Common myeloid progenitor, CD34-positive (primary cell): ENCODE data around the gene FOLR2.
A peak's percentile ranks its signal among the peaks of the same experiment; 100 is the strongest.

Experiments
- CTCF ChIA-PET: fragments of 350-600 bp; sonication (Branson Sonifier 250); formaldehyde crosslinking; loops from one replicate; lab custom pipeline; 2021; ENCODE audit warnings: antibody characterized with exemption; lab: Charles Lee
- POLR2A ChIA-PET: fragments of 350-600 bp; sonication (Branson Sonifier 250); formaldehyde crosslinking; loops from one replicate; lab custom pipeline; 2021; ENCODE audit warnings: antibody characterized with exemption; lab: Charles Lee
- DNase-seq, 3 donors: peaks; one replicate each; pipeline versions ENCODE4 v3.0.0 to v3.0.0-alpha.2; 2013
- H3K27ac ChIP-seq, 2 experiments: 1 replicate in 1 of 2; 2 replicates in 1 of 2; pipeline ENCODE4 v1.7.0; 2013; ENCODE audit warnings: inconsistent platforms in 2 of 2, low read length in 2 of 2, mild to moderate bottlenecking in 2 of 2, low read depth in 1 of 2, moderate library complexity in 1 of 2; ENCODE audit not compliant: severe bottlenecking in 2 of 2, insufficient read depth in 1 of 2, poor library complexity in 1 of 2
- H3K27me3 ChIP-seq, 5 experiments: replicated peaks in 2 of 5; 1 replicate in 3 of 5; 2 replicates in 2 of 5; pipeline versions ENCODE4 v1.6.1 to v1.7.0; 2013; ENCODE audit warnings: low read length in 4 of 5, mild to moderate bottlenecking in 2 of 5, moderate library complexity in 2 of 5, inconsistent platforms in 1 of 5; ENCODE audit not compliant: insufficient read depth in 5 of 5, control insufficient read depth in 4 of 5
- H3K36me3 ChIP-seq, 4 experiments: 1 replicate in 2 of 4; 2 replicates in 2 of 4; pipeline versions ENCODE4 v1.6.1 to v1.7.0; 2013; ENCODE audit warnings: low read length in 3 of 4, control low read depth in 1 of 4, mild to moderate bottlenecking in 1 of 4; ENCODE audit not compliant: control insufficient read depth in 4 of 4, insufficient read depth in 4 of 4
- H3K4me1 ChIP-seq, 4 experiments: 1 replicate in 3 of 4; 2 replicates in 1 of 4; pipeline versions ENCODE4 v1.6.1 to v1.7.1; 2013; ENCODE audit warnings: low read length in 3 of 4, mild to moderate bottlenecking in 3 of 4, control low read depth in 1 of 4, inconsistent platforms in 1 of 4, moderate library complexity in 1 of 4; ENCODE audit not compliant: control insufficient read depth in 4 of 4, insufficient read depth in 4 of 4; ENCODE audit errors: control extremely low read depth in 1 of 4
- H3K4me3 ChIP-seq, 7 experiments: 1 replicate in 4 of 7; 2 replicates in 3 of 7; pipeline versions ENCODE4 v1.5.1 to v1.7.0; 2013; ENCODE audit warnings: mild to moderate bottlenecking in 7 of 7, low read length in 6 of 7, moderate library complexity in 6 of 7, inconsistent platforms in 2 of 7, low read depth in 2 of 7, control low read depth in 1 of 7; ENCODE audit not compliant: insufficient read depth in 4 of 7, control insufficient read depth in 1 of 7; ENCODE audit errors: extremely low read depth in 1 of 7
- H3K9me3 ChIP-seq, 5 experiments: 1 replicate in 4 of 5; 2 replicates in 1 of 5; pipeline versions ENCODE4 v1.6.1 to v1.7.1; 2013; ENCODE audit warnings: low read length in 4 of 5, mild to moderate bottlenecking in 2 of 5, inconsistent platforms in 1 of 5, low read depth in 1 of 5, moderate library complexity in 1 of 5; ENCODE audit not compliant: control insufficient read depth in 4 of 5, insufficient read depth in 2 of 5; ENCODE audit errors: control extremely low read depth in 1 of 5
- WGBS: methylation state at CpG from one replicate; pipeline ENCODE4 v1.1.5; 2013; ENCODE audit not compliant: insufficient coverage; 5-methylcytosine and 5-hydroxymethylcytosine counted together

The FOLR2 gene

DNA sequence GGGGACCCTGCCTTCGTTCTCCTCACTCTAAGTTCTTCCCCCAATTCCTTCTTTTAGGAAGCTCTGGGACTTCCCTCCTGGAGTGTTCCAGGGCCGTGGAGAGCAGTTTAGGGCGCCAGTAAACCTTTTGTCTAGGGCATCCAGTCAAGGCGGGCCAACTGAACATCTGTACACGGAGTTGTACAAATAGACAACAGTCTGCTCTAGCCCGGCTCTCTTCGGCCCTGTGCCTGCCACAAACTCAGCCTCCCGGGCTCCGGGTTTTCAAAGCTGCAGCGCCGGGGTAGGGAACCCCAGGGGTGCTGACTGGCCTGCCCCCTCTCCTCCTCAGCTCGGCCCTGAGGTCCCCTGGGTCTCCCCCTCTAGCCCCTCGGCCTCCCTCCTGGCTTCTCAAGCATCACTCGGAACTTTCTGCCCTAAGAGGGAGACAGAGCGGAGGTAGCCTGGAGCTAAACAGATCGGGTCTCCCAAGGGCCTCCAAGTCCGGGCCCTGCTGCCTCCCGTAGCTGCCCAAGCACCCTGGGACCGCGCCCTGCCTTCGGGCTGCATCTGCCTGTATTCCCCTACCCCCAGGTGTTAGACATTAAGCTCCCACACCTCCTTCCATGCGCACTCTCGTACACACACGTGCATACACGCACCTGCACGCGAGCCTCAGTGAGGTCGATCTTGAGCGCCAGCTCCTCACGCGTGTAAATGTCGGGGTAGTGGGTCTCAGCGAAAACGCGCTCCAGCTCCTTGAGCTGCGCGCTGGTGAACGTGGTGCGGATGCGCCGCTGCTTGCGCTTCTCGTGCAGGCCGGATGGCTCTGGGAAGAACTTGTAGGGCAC lies 24.1 kb downstream of the FOLR2 start:
- Histone ChIP-seq H3K4me1 (peaks cover 0 to 30% (median 19%) of the 10 kb centered on the region in 4 experiments), H3K36me3 (peaks cover 0 to 28% (median 19%) of the 10 kb centered on the region in 4 experiments), H3K9me3 (peaks cover 0 to 6% (median 0%) of the 10 kb centered on the region in 5 experiments), H3K27me3 (peaks cover 0 to 78% (median 39%) of the 10 kb centered on the region in 5 experiments), H3K27ac (no peak overlapping the region), H3K4me3 (peak overlapping the region in 4 of 7 experiments; percentile 23 to 50 (median 42))
- WGBS: 2% methylated on average over 30 of the region's 44 CpGs
- ChIA-PET POLR2A (no interaction called here), CTCF (interaction anchor here (0.9 to 1.7 kb wide), 6 partner anchors 8 to 190 kb away, joined by 3 to 6 read pairs (median 4); no protein-coding TSS in a partner anchor)
- DNase-seq: peak in 2 of 3 donors; percentile 31 to 37

DNA sequence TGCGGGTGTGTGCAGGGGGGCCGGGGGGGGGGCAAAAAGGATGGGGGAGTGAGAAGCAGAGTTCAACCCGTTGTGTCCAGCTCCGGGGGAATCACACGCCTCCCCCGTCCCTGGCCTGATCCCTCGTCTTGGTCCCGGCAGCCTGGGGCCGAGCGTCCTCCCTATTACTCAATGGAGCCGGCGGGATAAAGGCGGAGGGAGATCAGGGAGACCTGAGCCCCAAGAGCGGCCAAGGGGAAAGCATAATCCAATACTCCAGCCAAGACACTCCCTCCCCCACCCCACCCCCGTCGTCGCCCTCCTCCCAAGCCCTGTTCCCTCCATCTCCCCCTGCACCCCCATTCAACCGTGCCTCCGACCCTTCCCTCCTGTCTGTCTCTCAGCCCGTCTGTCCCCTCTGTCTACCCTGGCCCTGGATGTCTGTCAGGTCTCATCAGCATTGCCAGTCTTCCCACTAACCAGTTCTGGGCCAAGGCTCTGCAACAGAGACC lies 24.7 kb downstream of the FOLR2 start:
- POLR2A ChIA-PET: no interaction called here
- Histone ChIP-seq H3K9me3 (peaks cover 0 to 6% (median 0%) of the 10 kb centered on the region in 5 experiments), H3K4me1 (peaks cover 0 to 30% (median 19%) of the 10 kb centered on the region in 4 experiments), H3K4me3 (peak overlapping the region in 1 of 7 experiments; percentile 50), H3K36me3 (peaks cover 0 to 23% (median 16%) of the 10 kb centered on the region in 4 experiments), H3K27ac (no peak overlapping the region), H3K27me3 (peaks cover 0 to 84% (median 43%) of the 10 kb centered on the region in 5 experiments)
- CTCF ChIA-PET: interaction anchor here (0.9 to 1.7 kb wide), 6 partner anchors 8 to 190 kb away, joined by 3 to 6 read pairs (median 4); no protein-coding TSS in a partner anchor
- WGBS: 23% methylated on average over 7 of the region's 20 CpGs
- no peak for DNase-seq

- H3K27me3 ChIP-seq: peaks cover 8 to 92% (median 49%) of the 10 kb centered on the region in 5 experiments
- no peak overlapping the region for H3K4me3 ChIP-seq
- H3K9me3 ChIP-seq: peaks cover 0 to 6% (median 0%) of the 10 kb centered on the region in 5 experiments
- ChIA-PET POLR2A (no interaction called here), CTCF (no interaction called here)
- H3K36me3 ChIP-seq: peaks cover 0 to 15% (median 10%) of the 10 kb centered on the region in 4 experiments
- peaks cover 0 to 30% (median 19%) of the 10 kb centered on the region in 4 experiments for H3K4me1 ChIP-seq
- no peak overlapping the region for H3K27ac ChIP-seq
- WGBS: 96% methylated on average over 2 of the region's 2 CpGs
- DNase-seq: no peak
These were observed 25.5 kb downstream of the FOLR2 start for GRCh38 chr11:72242141-72242540.

DNA sequence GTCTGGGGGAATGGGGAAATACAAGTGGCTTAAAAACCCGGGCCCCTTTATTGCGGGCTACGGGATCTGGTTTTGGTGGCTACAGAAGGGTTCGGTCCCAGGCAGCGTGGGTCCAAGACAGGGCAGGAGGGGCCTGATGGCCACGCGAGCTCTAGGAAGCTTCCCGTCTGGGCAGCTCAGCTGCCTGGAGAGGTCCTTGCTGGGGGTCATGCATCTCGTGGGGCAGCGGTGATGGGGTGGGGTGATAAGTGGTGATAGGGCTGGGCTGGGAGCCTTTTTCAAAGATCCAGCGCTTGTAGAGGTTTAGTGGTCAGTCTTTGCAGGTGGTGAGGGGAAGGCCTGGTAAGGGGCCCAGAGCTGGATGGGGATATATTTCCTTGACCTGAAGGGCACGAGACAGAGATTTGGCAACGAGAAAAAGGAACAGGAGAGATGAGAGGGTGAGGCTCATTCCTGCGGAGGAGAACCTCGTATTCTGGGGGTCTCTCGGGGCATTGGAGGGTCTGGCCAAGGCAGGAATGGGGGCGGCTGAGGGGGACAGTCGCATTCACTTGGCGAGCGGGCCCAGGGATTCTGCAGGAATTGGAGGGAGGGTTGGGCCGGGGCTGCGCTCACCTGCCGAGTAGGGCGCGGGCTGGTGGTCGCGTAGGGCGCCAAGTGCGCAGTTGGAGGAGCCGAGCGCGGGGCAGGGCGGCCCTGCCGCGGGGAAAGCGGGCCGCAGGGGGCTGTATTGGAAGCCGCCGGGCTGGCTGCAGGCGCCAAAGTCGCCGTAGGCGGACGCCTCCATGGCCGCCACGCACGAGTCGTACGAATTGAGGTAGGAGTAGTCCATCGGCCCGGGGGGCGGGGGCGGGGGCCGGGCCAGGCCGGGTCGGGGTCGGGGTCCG lies 26.8 kb downstream of the FOLR2 start:
- H3K27ac ChIP-seq: no peak overlapping the region
- no peak overlapping the region for H3K4me3 ChIP-seq
- whole genome bisulfite sequencing: 18% methylated on average over 56 of the region's 58 CpGs
- peaks cover 0 to 30% (median 19%) of the 10 kb centered on the region in 4 experiments for H3K4me1 ChIP-seq
- no peak for DNase-seq
- POLR2A ChIA-PET: no interaction called here
- peaks cover 12 to 99% (median 51%) of the 10 kb centered on the region in 5 experiments for H3K27me3 ChIP-seq
- H3K36me3 ChIP-seq: peaks cover 0 to 2% (median under 1%) of the 10 kb centered on the region in 4 experiments
- CTCF ChIA-PET: interaction anchor here (1.5 kb wide), 1 partner anchor 18 kb away, joined by 4 read pairs; no protein-coding TSS in a partner anchor
- peaks cover 0 to 6% (median 0%) of the 10 kb centered on the region in 5 experiments for H3K9me3 ChIP-seq

DNA sequence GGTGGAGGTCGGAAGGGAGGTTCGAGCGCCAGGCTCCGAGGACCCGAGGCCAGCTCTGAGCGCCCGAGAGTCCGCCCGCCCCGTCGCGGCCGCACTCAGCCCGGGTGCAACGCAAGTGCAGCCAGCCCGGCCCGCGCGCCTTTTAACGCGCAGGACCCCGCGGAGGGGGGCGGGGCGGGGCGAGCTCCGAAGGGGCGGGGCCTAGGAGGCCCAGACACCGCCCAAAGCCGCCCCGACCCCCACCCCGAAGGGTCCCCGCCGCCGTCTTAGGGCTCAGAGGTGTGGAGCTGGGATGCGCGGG lies 27.4 kb downstream of the FOLR2 start, which contains the start of gene PHOX2A:
PHOX2A (minus strand) TSS at position 117 of the 301 bp plus-strand sequence. CDS start 172 bp downstream, outside the sequence.
- ChIA-PET CTCF (no interaction called here), POLR2A (no interaction called here)

DNA sequence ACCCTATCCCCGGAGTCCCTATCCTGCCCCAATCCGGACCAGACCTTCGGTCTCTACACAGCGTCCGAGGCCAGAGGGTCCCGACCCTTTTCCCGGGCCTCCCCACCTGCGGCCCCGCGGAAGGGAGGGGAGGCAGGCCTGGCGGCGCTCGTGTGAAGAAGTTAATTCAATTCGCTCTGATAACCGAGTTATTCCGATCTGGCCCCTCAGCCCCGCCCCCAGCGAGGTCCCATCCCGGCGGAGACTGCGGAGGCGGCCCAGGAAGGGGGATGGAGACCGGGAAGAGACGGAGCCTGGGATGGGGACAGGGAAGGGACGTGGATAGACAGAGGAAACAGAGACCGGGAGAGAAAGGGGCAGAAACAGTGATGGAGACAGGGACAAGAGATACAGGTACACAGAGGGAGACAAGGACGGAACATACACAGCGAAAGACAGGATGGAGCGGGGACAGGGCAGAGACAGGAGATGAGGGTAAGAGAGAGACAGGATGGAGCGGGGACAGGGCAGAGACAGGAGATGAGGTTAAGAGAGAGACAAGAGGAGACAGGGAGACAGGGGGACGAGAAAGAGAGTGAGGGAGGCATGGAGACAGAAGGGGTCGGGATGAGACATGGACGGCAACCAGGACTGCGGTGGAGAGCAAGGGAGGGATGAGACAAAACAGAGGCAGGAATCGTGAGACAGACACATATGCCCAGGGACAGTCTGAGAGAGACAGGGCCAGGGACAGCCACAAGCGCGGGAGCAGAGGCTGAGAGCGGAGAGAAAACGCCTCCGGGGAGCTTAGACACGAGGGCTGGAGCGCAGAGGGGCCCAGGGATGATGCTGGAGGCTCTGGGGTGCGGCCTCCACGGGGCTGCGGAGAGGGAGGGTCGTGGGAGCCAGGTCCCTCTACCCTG lies 28.0 kb downstream of the FOLR2 start:
- H3K36me3 ChIP-seq: no peaks in the 10 kb centered on the region
- no peak overlapping the region for H3K27ac ChIP-seq
- 8% methylated on average over 43 of the region's 46 CpGs for WGBS
- CTCF ChIA-PET: no interaction called here
- no peak overlapping the region for H3K4me3 ChIP-seq
- no peak for DNase-seq
- peaks cover 12 to 90% (median 48%) of the 10 kb centered on the region in 5 experiments for H3K27me3 ChIP-seq
- peaks cover 0 to 22% (median 14%) of the 10 kb centered on the region in 4 experiments for H3K4me1 ChIP-seq
- peaks cover 0 to 6% (median 0%) of the 10 kb centered on the region in 5 experiments for H3K9me3 ChIP-seq
- POLR2A ChIA-PET: no interaction called here

More for the DNA sequence above, 27.4 kb downstream of the FOLR2 start, which contains the start of gene PHOX2A:
- Histone ChIP-seq H3K27ac (no peak within 1 kb of the TSS), H3K27me3 (peaks cover 12 to 93% (median 52%) of the 10 kb centered on the region in 5 experiments), H3K4me1 (peaks cover 0 to 28% (median 19%) of the 10 kb centered on the region in 4 experiments), H3K9me3 (peaks cover 0 to 6% (median 0%) of the 10 kb centered on the region in 5 experiments), H3K36me3 (no peaks in the 10 kb centered on the region), H3K4me3 (no peak within 1 kb of the TSS)
- WGBS: 5% methylated on average over 35 of the region's 37 CpGs
- DNase-seq: no peak
